HEK293T (cell line): ENCODE results near the gene GTSE1.

Experiments
- BHLHE40 ChIP-seq: fragments of 450-650 bp; IDR thresholded peaks from 2 replicates; pipeline ENCODE4 v1.6.1; 2016; ENCODE audit warnings: mild to moderate bottlenecking, moderate library complexity, borderline replicate concordance
- ELF4 ChIP-seq: fragments of 450-650 bp; IDR thresholded peaks from 2 replicates; pipeline ENCODE4 v1.6.1; 2017; ENCODE audit warnings: antibody characterized with exemption
- FOXA1 ChIP-seq: fragments of 450-650 bp; IDR thresholded peaks from 2 replicates; pipeline ENCODE4 v1.6.1; 2016; ENCODE audit warnings: mild to moderate bottlenecking
- FOXK2 ChIP-seq: fragments of 450-650 bp; IDR thresholded peaks from 2 replicates; pipeline ENCODE4 v1.6.1; 2016; ENCODE audit warnings: mild to moderate bottlenecking
- FOXM1 ChIP-seq: fragments of 450-650 bp; IDR thresholded peaks from 2 replicates; pipeline ENCODE4 v1.6.1; 2017; ENCODE audit warnings: mild to moderate bottlenecking, borderline replicate concordance
- LEF1 ChIP-seq: fragments of 450-650 bp; IDR thresholded peaks from 2 replicates; pipeline ENCODE4 v1.6.1; 2017; ENCODE audit warnings: mild to moderate bottlenecking, borderline replicate concordance
- NFRKB ChIP-seq: fragments of 450-650 bp; IDR thresholded peaks from 2 replicates; pipeline ENCODE4 v1.6.1; 2016; ENCODE audit warnings: mild to moderate bottlenecking, moderate library complexity
- SP1 ChIP-seq: fragments of 450-650 bp; IDR thresholded peaks from 2 replicates; pipeline ENCODE4 v1.6.1; 2017
- SUZ12 ChIP-seq: fragments of 450-650 bp; IDR thresholded peaks from 2 replicates; pipeline ENCODE4 v1.6.1; 2016; ENCODE audit warnings: mild to moderate bottlenecking
- TARDBP ChIP-seq: fragments of 450-650 bp; IDR thresholded peaks from 2 replicates; pipeline ENCODE4 v1.6.1; 2016
- ZNF384 ChIP-seq: fragments of 450-650 bp; IDR thresholded peaks from 2 replicates; pipeline ENCODE4 v1.6.1; 2016

DNA sequence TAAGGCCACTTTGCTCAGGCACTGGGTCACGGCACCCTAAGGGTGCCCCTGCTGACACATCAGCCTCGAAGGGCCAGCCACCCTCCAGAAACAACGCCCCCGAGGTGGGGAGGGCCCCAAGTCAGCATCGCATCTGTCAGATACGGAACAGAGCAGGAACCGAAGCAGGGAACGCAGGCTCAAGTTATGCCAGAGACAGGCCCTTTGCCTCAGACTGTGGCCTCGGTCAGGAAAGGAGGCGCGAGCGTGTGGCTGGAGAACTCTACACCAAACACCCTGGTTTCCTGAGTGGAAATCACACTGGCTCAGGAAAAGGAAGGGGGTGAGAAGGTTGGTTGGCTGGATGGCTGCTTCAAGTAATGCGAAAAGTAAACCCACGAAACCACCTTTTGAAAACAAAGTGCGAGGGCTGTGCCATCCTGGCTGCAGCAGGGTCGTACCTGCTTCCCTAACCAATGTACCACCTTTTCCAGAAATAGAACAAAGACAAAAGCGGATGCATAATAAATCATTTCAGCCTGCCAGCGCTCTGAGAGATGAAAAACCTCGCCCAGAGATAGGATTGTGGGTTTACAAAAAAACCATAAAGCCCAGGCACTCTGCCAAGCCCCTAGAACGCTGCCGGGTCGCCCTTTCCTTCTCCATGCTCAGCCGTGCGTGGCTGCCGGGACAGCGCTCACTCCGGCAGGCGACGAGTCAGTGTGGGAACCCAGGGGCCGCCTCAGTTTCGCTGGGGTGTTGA is 77.4 kb downstream of the GTSE1 start:
- TF ChIP-seq FOXK2 (no peak), FOXA1 (no peak), NFRKB (no peak), FOXM1 (no peak), SP1 (no peak), SUZ12 (no peak), LEF1 (no peak), BHLHE40 (no peak), TARDBP (no peak), ELF4 (no peak), ZNF384 (no peak)
